ENCODE data around the gene XIRP1.
"Not testable (repeated sequence)": the region's sequence is repeated elsewhere in the genome, so short reads cannot be mapped to it uniquely, and the experiment has no call there.

The XIRP1 gene

GRCh38 chr3:39228496-39228895 is 36.1 kb upstream of the XIRP1 start:
- no peaks in the 10 kb centered on the region for H3K9me2 ChIP-seq (replicated peaks; ENCODE audit: insufficient read depth, low read length)
- H3K27ac ChIP-seq (ENCODE audit: low read length): no peak overlapping the region
- H3K27me3 ChIP-seq (replicated peaks; ENCODE audit: insufficient read depth, low read length): no peaks in the 10 kb centered on the region
- H3K4me2 ChIP-seq (ENCODE audit: low read depth, low read length): no peak overlapping the region
- H3F3A ChIP-seq (ENCODE audit: insufficient read depth, low read length): no peaks in the 10 kb centered on the region
- no peaks in the 10 kb centered on the region for H3K79me2 ChIP-seq (ENCODE audit: low read length)
- DNase-seq: no peak
- TF ChIP-seq CTCF (IDR thresholded peaks at IDR 0.05; ENCODE audit: low read length) (no peak), EZH2 (optimal IDR thresholded peaks at IDR 0.05; ENCODE audit: low read depth, low read length) (no peak), EZH2phosphoT487 (IDR thresholded peaks at IDR 0.05; ENCODE audit: low read length) (no peak)
- no peak overlapping the region for H2AFZ ChIP-seq (ENCODE audit: low read length)
- no peak overlapping the region for H3K9ac ChIP-seq (ENCODE audit: low read length)
- peaks cover 12% of the 10 kb centered on the region for H3K4me1 ChIP-seq (ENCODE audit: low read length)
- no peaks in the 10 kb centered on the region for H3K36me3 ChIP-seq (replicated peaks; ENCODE audit: insufficient read depth, low read length)
- H3K9me3 ChIP-seq (replicated peaks; ENCODE audit: insufficient read depth, low read length): no peaks in the 10 kb centered on the region
- H4K20me1 ChIP-seq (ENCODE audit: insufficient read depth, low read length): no peaks in the 10 kb centered on the region
- no peak overlapping the region for H3K4me3 ChIP-seq (ENCODE audit: low read length)

GRCh38 chr3:39227596-39227995 is 35.2 kb upstream of the XIRP1 start:
- not testable (repeated sequence) for H3F3A ChIP-seq (ENCODE audit: insufficient read depth, low read length); H3K4me3 ChIP-seq (ENCODE audit: low read length); H3K36me3 ChIP-seq (replicated peaks; ENCODE audit: insufficient read depth, low read length); H3K79me2 ChIP-seq (ENCODE audit: low read length); H3K4me1 ChIP-seq (ENCODE audit: low read length); H2AFZ ChIP-seq (ENCODE audit: low read length); H4K20me1 ChIP-seq (ENCODE audit: insufficient read depth, low read length); H3K9ac ChIP-seq (ENCODE audit: low read length); H3K27ac ChIP-seq (ENCODE audit: low read length); H3K4me2 ChIP-seq (ENCODE audit: low read depth, low read length); H3K27me3 ChIP-seq (replicated peaks; ENCODE audit: insufficient read depth, low read length); H3K9me3 ChIP-seq (replicated peaks; ENCODE audit: insufficient read depth, low read length); DNase-seq; H3K9me2 ChIP-seq (replicated peaks; ENCODE audit: insufficient read depth, low read length)

GRCh38 chr3:39226106-39226741 is 33.8 kb upstream of the XIRP1 start:
- Histone ChIP-seq H3K4me1 (ENCODE audit: low read length) (peaks cover 16% of the 10 kb centered on the region), H3K27ac (ENCODE audit: low read length) (no peak overlapping the region), H3K36me3 (replicated peaks; ENCODE audit: insufficient read depth, low read length) (no peaks in the 10 kb centered on the region), H3K4me2 (ENCODE audit: low read depth, low read length) (no peak overlapping the region), H3K27me3 (replicated peaks; ENCODE audit: insufficient read depth, low read length) (no peaks in the 10 kb centered on the region), H3K9me3 (replicated peaks; ENCODE audit: insufficient read depth, low read length) (no peaks in the 10 kb centered on the region), H3F3A (ENCODE audit: insufficient read depth, low read length) (peaks cover 8% of the 10 kb centered on the region), H3K9me2 (replicated peaks; ENCODE audit: insufficient read depth, low read length) (no peaks in the 10 kb centered on the region), H4K20me1 (ENCODE audit: insufficient read depth, low read length) (no peaks in the 10 kb centered on the region), H3K9ac (ENCODE audit: low read length) (no peak overlapping the region), H3K79me2 (ENCODE audit: low read length) (no peaks in the 10 kb centered on the region), H3K4me3 (ENCODE audit: low read length) (no peak overlapping the region), H2AFZ (ENCODE audit: low read length) (no peak overlapping the region)
- DNase-seq: no peak
- TF ChIP-seq EZH2 (optimal IDR thresholded peaks at IDR 0.05; ENCODE audit: low read depth, low read length) (no peak), EZH2phosphoT487 (IDR thresholded peaks at IDR 0.05; ENCODE audit: low read length) (no peak), CTCF (IDR thresholded peaks at IDR 0.05; ENCODE audit: low read length) (no peak)

- peaks cover 27% of the 10 kb centered on the region for H3F3A ChIP-seq (ENCODE audit: insufficient read depth, low read length)
- no peaks in the 10 kb centered on the region for H3K36me3 ChIP-seq (replicated peaks; ENCODE audit: insufficient read depth, low read length)
- H3K27me3 ChIP-seq (replicated peaks; ENCODE audit: insufficient read depth, low read length): no peaks in the 10 kb centered on the region
- TF ChIP-seq CTCF (IDR thresholded peaks at IDR 0.05; ENCODE audit: low read length) (no peak), EZH2phosphoT487 (IDR thresholded peaks at IDR 0.05; ENCODE audit: low read length) (no peak)
- no peak overlapping the region for H3K27ac ChIP-seq (ENCODE audit: low read length)
- no peaks in the 10 kb centered on the region for H3K9me3 ChIP-seq (replicated peaks; ENCODE audit: insufficient read depth, low read length)
- no peaks in the 10 kb centered on the region for H4K20me1 ChIP-seq (ENCODE audit: insufficient read depth, low read length)
- H3K4me1 ChIP-seq (ENCODE audit: low read length): peaks cover 35% of the 10 kb centered on the region
- H3K9me2 ChIP-seq (replicated peaks; ENCODE audit: insufficient read depth, low read length): no peaks in the 10 kb centered on the region
- no peak overlapping the region for H3K4me2 ChIP-seq (ENCODE audit: low read depth, low read length)
- DNase-seq: no peak
- no peak overlapping the region for H2AFZ ChIP-seq (ENCODE audit: low read length)
- H3K9ac ChIP-seq (ENCODE audit: low read length): no peak overlapping the region
- H3K4me3 ChIP-seq (ENCODE audit: low read length): no peak overlapping the region
- no peaks in the 10 kb centered on the region for H3K79me2 ChIP-seq (ENCODE audit: low read length)
Observed at GRCh38 chr3:39224288-39224687, 31.9 kb upstream of the XIRP1 start.

Data from MM.1S (cell line).